Iris pigment epithelial cell (primary cell): ENCODE data around the gene SPEM2.

Experiments
- DNase-seq: peaks from one replicate; pipeline ENCODE4 v3.0.0-alpha.2; 2011; ENCODE audit warnings: low read depth

The SPEM2 gene

GRCh38 chr17:7421186-7421585, 4.2 kb upstream of the SPEM2 start:
- no peak for DNase-seq

DNA sequence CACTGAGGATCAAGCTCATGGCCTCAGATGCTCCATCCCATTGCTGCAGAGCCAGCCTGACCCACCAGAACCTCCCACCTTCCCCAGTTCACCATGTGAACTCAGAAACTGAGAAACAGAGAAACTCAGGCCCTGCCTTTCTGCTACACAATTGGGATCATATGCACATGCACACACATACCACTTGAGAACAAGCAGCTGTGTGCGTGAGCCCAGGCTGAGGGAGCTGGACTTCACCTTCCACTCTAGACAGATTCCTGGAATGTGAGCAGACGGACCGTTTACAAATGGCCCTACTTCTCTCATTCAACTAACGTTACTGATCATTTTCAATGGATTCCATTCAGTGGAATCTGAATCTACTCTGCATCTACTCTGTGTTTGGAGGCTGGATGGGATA, 1.7 kb upstream of the SPEM2 start:
- no peak for DNase-seq

DNA sequence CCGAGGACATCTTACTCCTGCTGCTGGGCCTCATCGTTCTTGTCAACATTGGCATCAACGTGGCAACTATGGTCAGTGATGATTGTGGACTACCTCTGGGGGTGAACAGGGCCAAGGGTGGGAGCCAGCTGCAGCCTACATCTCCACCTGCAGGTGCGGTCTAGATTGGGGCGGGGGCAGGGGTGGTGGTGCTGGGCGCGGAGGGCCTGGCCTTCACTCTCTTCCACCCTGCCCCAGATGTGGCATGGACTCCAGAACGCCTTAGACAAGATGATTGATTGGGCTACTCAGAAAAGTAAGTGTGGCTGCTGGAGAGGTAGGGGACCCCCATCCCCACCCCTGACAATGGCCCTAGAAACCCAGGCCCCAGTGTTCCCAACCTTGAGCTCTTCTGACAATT, 340 bp downstream of the SPEM2 start:
- no peak for DNase-seq

DNA sequence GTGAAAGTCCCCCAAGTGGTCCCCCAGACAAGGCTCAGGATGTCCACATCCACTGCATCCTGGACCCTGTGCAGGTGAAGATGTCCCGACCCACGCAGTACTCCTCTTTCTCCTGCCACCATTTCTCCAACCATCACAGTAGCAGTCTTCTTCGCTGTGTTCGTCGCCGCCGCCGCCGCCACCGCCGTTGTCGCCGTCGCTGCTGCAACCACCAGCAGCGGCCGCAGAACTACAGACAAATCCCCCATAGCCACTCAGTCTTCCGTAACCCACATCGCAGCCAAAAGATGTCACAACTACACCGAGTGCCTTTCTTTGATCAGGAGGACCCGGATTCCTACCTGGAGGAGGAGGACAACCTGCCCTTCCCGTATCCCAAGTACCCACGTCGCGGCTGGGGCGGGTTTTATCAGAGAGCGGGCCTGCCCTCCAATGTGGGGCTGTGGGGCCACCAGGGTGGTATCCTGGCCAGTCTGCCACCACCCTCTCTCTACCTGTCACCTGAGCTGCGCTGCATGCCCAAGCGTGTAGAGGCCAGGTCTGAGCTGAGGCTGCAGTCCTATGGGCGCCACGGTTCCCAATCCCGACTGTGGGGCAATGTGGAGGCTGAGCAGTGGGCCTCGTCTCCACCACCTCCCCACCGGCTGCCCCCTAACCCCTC, 917 bp downstream of the SPEM2 start:
- no peak for DNase-seq

DNA sequence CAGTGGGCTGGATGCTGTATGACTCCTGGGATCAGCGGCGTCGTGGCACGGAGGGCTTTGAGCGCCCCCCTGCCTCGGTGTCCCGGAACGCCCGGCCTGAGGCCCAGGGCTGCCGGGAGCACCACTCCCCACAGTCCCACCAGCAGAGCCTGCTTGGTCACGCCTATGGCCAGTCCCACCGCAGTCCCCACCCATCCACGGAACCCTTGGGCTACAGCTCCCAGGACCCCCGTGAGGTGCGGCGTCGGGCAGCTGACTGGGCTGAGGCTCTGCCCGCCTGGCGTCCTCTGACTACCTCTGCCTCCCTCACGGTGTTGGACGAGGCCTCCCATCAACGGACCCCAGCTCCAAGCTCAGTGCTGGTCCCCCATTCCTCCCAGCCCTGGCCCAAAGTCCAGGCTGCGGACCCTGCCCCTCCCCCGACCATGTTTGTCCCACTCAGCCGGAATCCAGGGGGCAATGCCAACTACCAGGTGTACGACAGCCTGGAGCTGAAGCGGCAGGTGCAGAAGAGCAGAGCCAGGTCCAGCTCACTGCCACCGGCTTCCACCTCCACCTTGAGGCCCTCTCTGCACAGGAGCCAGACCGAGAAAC, 1.6 kb downstream of the SPEM2 start:
- no peak for DNase-seq

DNA sequence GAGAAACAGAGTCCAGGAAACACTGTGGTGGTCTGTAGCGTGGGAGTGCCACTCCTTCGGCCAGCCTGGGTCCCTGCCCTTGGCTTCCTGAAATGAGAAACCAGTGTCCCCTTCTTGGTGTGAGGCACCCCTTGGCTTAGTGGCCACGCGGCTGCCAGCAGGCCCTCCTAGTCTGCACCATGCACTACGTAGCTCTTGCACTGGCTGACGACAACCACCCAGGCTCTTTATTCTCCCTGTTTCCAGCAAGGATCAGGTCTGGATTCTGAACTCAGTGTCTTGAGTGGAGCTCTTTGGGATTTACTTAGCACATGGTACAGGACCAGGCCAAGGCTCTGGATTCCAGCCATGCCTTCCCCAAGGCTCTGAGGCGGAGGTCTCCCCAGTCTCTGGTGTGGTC, 2.1 kb downstream of the SPEM2 start:
- DNase-seq: no peak

DNA sequence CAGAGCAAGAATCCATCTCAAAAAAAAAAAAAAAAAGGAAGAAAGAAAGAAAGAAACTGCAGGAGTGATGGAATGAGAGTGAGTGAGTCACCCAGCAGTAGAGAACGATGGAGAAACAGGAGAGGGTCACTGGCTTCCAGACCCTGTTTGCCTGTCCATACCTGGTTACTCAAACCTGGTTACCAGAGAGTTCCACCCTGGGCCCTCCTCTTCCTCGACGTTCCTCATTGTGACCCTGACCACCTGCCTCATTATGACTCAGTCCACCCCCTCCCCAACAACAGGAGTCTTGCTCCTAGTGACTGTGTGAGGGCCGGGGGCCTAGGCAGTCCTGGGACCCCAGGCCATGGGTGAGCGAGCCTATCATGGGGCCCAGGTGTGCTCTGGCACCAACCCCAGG, 3.1 kb downstream of the SPEM2 start, which contains the start of gene SPEM3:
SPEM3 (plus strand) TSS at position 301 of the 400 bp plus-strand sequence; CDS start at position 347, 46 bp downstream.
- no peak for DNase-seq

GRCh38 chr17:7429722-7430121, 4.3 kb downstream of the SPEM2 start:
- DNase-seq: no peak

DNA sequence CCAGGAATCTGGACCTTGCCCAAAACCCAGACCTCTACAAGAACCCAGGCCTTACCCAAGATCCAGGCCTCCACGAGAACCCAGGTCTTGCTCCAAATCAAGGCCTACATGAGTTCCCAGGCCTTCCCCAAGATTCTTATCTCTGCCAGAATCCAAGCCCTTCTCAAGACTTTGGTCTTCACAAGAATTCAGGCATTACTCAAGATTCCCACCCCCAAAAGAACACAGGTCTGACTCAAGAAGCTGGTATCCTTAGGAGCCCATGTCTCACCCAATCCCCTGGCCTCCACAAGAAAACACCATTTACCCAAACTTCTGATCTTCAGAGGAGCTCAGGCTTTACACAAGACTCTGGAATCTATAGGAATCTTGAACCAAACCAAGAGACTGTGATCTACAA, 5.8 kb downstream of the SPEM2 start:
- DNase-seq: no peak

- DNase-seq: no peak
Observed at GRCh38 chr17:7432296-7432695, 6.9 kb downstream of the SPEM2 start.

DNA sequence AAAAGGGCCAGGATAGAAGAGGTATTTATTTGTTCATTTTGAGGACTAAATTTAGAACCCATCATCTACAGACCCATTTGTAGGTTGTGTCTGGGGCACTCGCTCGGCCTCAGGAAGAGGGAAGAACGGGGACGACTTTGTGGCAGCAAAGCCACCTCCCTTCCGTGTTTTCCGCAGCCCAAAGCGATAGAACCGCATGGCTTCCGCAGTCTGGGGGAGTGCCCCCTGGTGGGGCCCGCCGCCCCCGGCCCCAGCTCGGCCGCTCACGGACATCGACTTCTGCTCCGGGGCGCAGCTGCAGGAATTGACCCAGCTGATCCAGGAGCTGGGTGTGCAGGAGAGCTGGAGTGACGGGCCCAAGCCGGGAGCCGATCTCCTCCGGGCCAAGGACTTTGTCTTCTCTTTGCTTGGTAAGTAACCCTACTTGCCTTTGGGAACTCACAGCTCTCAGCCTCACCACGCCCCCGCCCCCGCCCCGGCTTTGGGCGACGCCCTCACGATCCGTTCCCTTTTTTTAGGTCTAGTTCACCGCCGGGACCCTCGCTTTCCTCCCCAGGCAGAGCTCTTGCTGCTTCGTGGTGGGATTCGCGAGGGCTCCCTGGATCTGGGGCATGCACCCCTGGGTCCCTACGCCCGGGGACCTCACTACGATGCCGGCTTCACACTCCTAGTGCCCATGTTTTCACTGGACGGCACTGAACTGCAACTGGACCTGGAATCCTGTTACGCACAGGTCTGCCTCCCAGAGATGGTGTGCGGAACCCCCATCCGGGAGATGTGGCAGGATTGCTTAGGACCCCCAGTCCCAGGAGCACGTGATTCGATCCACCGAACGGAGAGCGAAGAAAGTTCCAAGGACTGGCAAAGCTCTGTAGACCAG, 10.5 kb downstream of the SPEM2 start:
- no peak for DNase-seq

DNA sequence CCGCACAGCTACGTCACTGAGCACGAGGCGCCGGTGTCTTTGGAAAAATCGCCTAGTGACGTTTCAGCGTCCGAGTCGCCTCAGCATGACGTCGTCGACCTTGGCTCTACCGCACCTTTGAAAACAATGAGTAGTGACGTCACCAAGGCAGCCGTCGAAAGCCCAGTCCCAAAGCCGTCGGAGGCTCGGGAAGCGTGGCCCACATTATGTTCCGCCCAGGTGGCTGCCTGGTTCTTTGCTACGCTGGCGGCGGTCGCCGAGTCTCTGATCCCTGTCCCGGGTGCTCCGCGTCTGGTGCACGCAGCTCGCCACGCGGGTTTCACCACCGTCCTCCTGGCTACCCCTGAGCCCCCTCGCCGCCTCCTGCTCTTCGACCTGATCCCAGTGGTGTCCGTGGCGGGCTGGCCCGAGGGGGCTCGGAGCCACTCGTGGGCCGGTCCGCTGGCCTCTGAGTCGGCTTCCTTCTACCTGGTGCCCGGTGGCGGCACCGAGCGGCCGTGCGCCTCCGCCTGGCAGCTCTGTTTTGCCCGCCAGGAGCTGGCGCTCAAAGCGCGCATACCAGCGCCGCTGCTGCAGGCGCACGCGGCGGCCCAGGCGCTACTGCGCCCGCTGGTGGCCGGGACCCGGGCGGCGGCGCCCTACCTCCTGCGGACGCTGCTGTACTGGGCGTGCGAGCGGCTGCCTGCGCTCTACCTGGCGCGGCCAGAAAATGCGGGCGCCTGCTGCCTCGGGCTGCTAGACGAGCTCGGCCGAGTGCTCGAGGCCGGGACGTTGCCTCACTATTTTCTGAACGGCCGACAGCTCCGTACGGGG, 11.3 kb downstream of the SPEM2 start:
- DNase-seq: peak; percentile 72

DNA sequence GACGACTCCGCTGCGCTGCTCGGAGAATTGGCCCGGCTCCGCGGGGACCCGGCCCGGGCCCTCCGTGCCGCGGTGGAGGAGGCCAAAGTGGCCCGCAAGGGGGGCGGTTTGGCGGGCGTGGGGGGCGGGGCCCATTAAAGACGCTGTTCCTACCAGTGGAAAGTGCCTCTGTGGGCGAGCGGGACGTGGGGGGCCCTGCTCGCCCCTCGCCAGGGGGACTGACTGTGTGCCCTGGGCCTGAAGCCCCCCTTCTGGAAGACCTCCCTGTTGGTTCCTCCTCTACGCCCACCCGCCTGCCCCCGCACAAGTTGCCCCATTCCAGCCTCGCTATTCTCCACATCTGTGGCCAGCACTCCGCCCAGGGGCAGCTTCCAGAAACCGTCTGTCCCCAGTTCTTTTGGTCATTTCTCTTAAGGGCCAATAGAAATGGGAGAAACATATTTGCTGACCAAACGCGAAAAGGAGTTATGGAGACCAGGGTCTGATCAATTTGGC, 12.0 kb downstream of the SPEM2 start:
- no peak for DNase-seq

- no peak for DNase-seq
Observed at GRCh38 chr17:7437950-7438614, 12.7 kb downstream of the SPEM2 start.

DNA sequence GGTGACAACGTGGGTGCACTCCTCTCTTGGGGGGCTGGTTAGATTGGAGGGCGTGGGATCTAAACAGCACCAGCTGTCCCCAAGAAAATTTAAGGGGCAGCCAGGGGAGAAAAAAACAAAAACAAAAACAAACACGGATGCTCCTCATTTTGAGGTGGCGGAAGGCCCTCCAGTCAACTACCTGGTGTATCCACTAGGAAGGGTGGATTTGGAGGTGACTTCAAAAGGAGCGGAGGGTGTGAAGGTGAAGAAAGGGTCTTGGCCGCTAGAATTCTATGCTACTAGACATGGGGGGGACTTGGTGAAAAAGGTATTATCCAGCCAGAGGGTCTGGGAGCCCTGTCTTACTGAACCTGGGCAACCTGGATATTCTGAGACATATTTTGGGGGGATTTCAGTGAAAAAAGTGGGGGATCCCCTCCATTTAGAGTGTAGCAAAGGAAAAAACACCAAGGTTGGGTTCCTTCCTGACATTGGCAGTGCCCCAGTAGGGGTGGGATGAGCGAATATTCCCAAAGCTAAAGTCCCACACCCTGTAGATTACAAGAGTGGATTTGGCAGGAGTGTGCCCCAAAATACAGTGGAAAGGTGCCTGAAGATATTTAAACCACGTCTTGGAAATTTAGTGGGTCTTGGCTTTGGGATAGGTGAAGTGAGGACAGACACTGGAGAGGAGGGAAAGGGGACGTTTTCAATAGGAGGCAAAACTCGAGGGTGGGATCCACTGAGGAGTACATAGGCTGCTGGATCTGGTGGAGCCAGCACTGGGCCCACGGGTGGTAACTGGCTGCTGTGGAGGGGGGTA, 13.4 kb downstream of the SPEM2 start:
- no peak for DNase-seq

DNA sequence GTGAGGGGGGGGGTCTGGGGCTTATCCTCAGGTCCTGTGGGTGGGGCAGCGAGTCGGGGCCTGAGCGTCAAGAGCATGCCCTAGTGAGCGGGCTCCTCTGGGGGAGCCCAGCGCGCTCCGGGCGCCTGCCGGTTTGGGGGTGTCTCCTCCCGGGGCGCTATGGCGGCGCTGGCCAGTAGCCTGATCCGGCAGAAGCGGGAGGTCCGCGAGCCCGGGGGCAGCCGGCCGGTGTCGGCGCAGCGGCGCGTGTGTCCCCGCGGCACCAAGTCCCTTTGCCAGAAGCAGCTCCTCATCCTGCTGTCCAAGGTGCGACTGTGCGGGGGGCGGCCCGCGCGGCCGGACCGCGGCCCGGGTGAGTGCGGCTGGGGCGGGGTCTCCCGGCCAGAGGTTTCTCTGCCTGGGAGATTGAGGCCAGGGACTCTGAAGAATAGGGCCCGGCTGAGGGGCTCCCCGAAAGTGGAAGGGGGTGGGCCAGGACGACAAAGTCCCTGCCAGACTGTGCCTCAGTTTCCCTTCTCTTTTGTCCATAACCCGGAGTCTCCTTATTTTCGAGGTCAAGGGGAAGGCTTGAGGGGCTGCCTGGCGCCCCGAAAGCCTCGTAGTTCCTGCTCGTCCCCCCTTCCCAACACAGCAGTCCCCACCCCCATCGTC, 14.2 kb downstream of the SPEM2 start, which contains the start of gene FGF11:
FGF11 (plus strand) TSS at position 51 of the 651 bp plus-strand sequence; CDS start at position 160, 109 bp downstream.
- DNase-seq: no peak

DNA sequence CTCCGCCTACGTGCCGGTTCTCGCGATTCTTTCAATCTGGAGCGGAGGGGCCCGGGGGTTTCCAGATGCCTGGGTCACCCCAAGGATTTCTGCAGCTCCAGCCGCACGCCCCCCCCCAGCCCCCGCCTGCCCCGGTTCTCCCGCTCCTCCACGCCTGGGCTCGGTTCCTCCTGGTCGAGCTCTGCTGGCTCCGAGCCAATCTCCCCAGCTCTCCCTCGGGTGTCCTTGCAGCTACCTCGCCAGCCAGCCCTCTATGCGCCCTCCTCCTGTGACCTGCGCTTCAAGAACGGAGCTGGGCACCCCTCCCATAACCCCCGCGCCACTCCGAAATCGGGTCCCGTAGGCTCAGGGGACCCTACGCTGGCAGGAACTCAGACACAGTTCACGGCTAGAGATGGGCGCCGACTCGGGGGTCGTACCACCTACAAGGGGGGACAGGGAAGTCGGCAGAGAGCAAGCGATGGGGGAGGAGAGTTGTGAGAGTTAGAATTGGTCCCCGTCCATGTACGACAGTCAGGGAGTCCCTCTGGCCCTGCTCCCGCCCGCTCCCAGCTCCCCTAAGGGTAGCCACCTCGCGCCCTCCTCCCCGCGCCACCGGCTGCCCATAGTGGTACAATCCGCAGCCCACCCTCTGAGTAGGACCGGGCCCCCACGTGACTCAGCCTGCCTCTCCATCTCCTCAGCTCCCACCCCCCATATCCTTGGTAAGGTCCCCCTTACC, 14.9 kb downstream of the SPEM2 start:
- DNase-seq: no peak

- peak; percentile 71 for DNase-seq
Observed at GRCh38 chr17:7440834-7441195, 15.4 kb downstream of the SPEM2 start.

DNA sequence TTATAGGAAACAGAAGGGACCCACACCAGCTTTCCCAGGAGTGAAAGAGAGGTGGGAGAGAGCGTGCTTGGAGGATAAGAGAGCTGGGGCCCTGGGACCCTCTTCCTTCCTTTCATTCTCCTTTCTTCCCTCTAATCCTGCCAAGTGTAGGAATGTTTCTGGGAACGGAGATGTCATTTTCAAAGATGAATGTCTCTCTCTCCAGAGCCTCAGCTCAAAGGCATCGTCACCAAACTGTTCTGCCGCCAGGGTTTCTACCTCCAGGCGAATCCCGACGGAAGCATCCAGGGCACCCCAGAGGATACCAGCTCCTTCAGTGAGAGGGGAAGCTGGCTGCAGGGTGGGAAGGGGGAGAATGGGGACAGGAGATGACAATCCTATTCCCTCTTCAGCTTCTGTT, 15.8 kb downstream of the SPEM2 start:
- no peak for DNase-seq
